KMS-11 (cell line): ENCODE data around the gene MON2.
"Not testable (repeated sequence)": the region's sequence is repeated elsewhere in the genome, so short reads cannot be mapped to it uniquely, and the experiment has no call there.

Experiments
- H2AFZ ChIP-seq: fragments of 200-600 bp; sonication (generic); 2 replicates; pipeline ENCODE4 v1.6.1; 2016; ENCODE audit warnings: antibody characterized with exemption, mixed run types, low read depth
- H3K27ac ChIP-seq: fragments of 200-600 bp; sonication (generic); 2 replicates; pipeline ENCODE4 v1.6.1; 2016; ENCODE audit warnings: mild to moderate bottlenecking, mixed run types
- H3K27me3 ChIP-seq: fragments of 200-600 bp; sonication (generic); 2 replicates; pipeline ENCODE4 v1.6.1; 2017; ENCODE audit warnings: mild to moderate bottlenecking, low read depth, mixed run types, moderate library complexity; ENCODE audit not compliant: insufficient read depth
- H3K36me3 ChIP-seq: fragments of 200-600 bp; sonication (generic); 2 replicates; pipeline ENCODE4 v1.6.1; 2017; ENCODE audit warnings: mild to moderate bottlenecking, mixed run types; ENCODE audit not compliant: insufficient read depth
- H3K4me1 ChIP-seq: fragments of 200-600 bp; sonication (generic); 2 replicates; pipeline ENCODE4 v1.6.1; 2016; ENCODE audit warnings: mild to moderate bottlenecking, low read depth, mixed run types; ENCODE audit not compliant: poor library complexity, severe bottlenecking
- H3K4me2 ChIP-seq: fragments of 200-600 bp; sonication (generic); 2 replicates; pipeline ENCODE4 v1.7.0; 2016; ENCODE audit warnings: mild to moderate bottlenecking, mixed run types
- H3K4me3 ChIP-seq: fragments of 200-600 bp; sonication (generic); IDR thresholded peaks from 2 replicates; pipeline ENCODE4 v1.6.1; 2017; ENCODE audit warnings: low read depth, low read length, mixed read lengths; ENCODE audit not compliant: insufficient read depth
- H3K79me2 ChIP-seq: fragments of 200-600 bp; sonication (generic); 2 replicates; pipeline ENCODE4 v1.6.1; 2016; ENCODE audit warnings: low read depth, mixed run types; ENCODE audit not compliant: insufficient read depth
- H3K9ac ChIP-seq: fragments of 200-600 bp; sonication (generic); 2 replicates; pipeline ENCODE4 v1.6.1; 2016; ENCODE audit warnings: mild to moderate bottlenecking, mixed run types
- H4K20me1 ChIP-seq: fragments of 200-600 bp; sonication (generic); 2 replicates; pipeline ENCODE4 v1.6.1; 2016; ENCODE audit warnings: mild to moderate bottlenecking, mixed run types; ENCODE audit not compliant: insufficient read depth
- TF ChIP-seq, protein P1 (sequence below): fragments of 200-600 bp; sonication (generic); conservative IDR thresholded peaks from 2 replicates; pipeline ENCODE4 v1.6.1; 2017; ENCODE audit warnings: low read depth, mild to moderate bottlenecking, antibody characterized with exemption, low read length, moderate library complexity, mixed read lengths

MON2 gene

GRCh38 chr12:62543324-62543723 is 76.7 kb downstream of the MON2 start:
- H3K4me3 ChIP-seq = no peak overlapping the region
- peak overlapping the region; percentile 36; the same call in 1 of the 2 replicates for H3K27ac ChIP-seq
- H3K9ac ChIP-seq = no peak overlapping the region
- H3K36me3 ChIP-seq = no peaks in the 10 kb centered on the region
- H3K4me1 ChIP-seq = peaks cover 56% of the 10 kb centered on the region
- no peaks in the 10 kb centered on the region for H4K20me1 ChIP-seq
- H3K79me2 ChIP-seq = no peaks in the 10 kb centered on the region
- H3K27me3 ChIP-seq = no peaks in the 10 kb centered on the region
- no peak overlapping the region; the same call in 1 of the 2 replicates for H3K4me2 ChIP-seq
- no peak overlapping the region for H2AFZ ChIP-seq
- TF ChIP-seq, protein P1, sequence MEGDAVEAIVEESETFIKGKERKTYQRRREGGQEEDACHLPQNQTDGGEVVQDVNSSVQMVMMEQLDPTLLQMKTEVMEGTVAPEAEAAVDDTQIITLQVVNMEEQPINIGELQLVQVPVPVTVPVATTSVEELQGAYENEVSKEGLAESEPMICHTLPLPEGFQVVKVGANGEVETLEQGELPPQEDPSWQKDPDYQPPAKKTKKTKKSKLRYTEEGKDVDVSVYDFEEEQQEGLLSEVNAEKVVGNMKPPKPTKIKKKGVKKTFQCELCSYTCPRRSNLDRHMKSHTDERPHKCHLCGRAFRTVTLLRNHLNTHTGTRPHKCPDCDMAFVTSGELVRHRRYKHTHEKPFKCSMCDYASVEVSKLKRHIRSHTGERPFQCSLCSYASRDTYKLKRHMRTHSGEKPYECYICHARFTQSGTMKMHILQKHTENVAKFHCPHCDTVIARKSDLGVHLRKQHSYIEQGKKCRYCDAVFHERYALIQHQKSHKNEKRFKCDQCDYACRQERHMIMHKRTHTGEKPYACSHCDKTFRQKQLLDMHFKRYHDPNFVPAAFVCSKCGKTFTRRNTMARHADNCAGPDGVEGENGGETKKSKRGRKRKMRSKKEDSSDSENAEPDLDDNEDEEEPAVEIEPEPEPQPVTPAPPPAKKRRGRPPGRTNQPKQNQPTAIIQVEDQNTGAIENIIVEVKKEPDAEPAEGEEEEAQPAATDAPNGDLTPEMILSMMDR = no peak

- Histone ChIP-seq H3K4me3 (no peak overlapping the region), H3K4me2 (no peak overlapping the region; the same call in 1 of the 2 replicates), H3K27ac (peak overlapping the region; percentile 36), H3K9ac (no peak overlapping the region), H4K20me1 (no peaks in the 10 kb centered on the region), H3K79me2 (no peaks in the 10 kb centered on the region), H2AFZ (no peak overlapping the region), H3K36me3 (no peaks in the 10 kb centered on the region), H3K27me3 (no peaks in the 10 kb centered on the region), H3K4me1 (peaks cover 55% of the 10 kb centered on the region)
- TF ChIP-seq, protein P1 = no peak
Measured at GRCh38 chr12:62543741-62544140, 77.1 kb downstream of the MON2 start.

DNA sequence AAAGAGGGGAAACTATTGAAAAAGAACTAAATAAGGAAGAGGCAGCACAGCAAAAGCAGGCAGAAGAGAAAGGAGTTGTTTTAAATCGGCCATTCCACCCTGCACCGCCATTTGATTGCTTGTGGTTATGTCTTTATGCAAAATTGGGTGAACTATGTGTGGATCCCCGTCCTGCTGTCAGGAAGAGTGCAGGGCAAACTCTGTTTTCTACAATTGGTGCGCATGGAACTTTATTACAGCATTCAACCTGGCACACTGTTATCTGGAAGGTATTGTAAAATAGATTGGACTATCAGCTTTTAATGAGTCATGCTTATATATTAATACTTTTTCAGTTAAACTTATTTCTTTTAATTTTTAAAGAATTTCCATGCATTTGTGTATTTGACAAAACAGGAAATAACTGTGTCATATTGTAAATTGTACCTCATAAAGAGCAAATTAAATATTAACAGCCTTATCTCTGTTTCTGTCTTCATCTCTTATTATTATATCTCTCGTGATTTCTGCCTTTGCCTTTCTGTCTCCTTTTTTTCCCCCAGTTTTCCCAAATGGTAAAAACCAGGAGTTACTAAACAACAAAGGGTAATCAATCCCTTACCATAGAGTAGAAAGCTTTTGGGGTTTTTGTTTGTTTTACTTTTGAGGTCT is 86.4 kb downstream of the MON2 start:
- H3K9ac ChIP-seq = no peak overlapping the region
- H3K4me3 ChIP-seq = no peak overlapping the region
- TF ChIP-seq, protein P1 = no peak
- H2AFZ ChIP-seq = no peak overlapping the region
- no peaks in the 10 kb centered on the region for H3K4me1 ChIP-seq
- no peaks in the 10 kb centered on the region for H3K79me2 ChIP-seq
- no peaks in the 10 kb centered on the region for H3K36me3 ChIP-seq
- no peaks in the 10 kb centered on the region for H3K27me3 ChIP-seq
- H3K27ac ChIP-seq = no peak overlapping the region
- H3K4me2 ChIP-seq = no peak overlapping the region
- no peaks in the 10 kb centered on the region for H4K20me1 ChIP-seq

DNA sequence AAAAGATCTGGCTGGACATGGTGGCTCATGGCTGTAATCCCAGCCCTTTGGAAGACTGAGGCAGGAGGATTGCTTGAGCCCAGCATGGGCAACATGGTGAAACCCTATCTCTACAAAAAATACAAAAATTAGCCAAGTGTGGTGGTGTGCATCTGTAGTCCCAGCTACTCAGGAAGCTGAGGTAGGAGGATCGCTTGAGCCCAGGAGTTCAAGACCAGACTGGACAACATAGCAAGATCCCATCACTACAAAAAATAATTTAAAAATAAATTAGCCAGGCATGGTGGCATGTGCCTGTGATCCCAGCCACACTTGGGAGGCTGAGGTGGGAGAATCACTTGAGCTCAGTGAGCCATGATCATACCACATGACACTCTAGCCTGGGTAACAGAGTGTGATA is 92.7 kb downstream of the MON2 start:
- H3K9ac ChIP-seq, H3K27me3 ChIP-seq, H4K20me1 ChIP-seq: not testable (repeated sequence)

GRCh38 chr12:62562846-62563245 is 96.2 kb downstream of the MON2 start:
- no peak overlapping the region for H3K4me2 ChIP-seq
- no peaks in the 10 kb centered on the region for H3K27me3 ChIP-seq
- no peak overlapping the region for H3K4me3 ChIP-seq
- no peaks in the 10 kb centered on the region for H3K79me2 ChIP-seq
- no peak overlapping the region for H3K9ac ChIP-seq
- no peak overlapping the region for H2AFZ ChIP-seq
- TF ChIP-seq, protein P1 = no peak
- H3K36me3 ChIP-seq = peaks cover 5% of the 10 kb centered on the region; the same call in 1 of the 2 replicates
- no peak overlapping the region for H3K27ac ChIP-seq
- no peaks in the 10 kb centered on the region for H4K20me1 ChIP-seq
- no peaks in the 10 kb centered on the region for H3K4me1 ChIP-seq

More for the DNA sequence above, 92.7 kb downstream of the MON2 start:
- not testable (repeated sequence) for H3K4me2 ChIP-seq, H3K4me3 ChIP-seq, H2AFZ ChIP-seq, H3K4me1 ChIP-seq, H3K79me2 ChIP-seq, H3K27ac ChIP-seq, H3K36me3 ChIP-seq
